Stimulated activated CD4-positive, alpha-beta T cell treated with anti-CD3 and anti-CD28 coated beads, TNF-alpha, amount 100 ng/mL, for 1 hour (primary cell): ENCODE results near the gene PAQR4.

ENCODE experiments used
- DNase-seq, 3 donors: peaks; one replicate each; pipeline ENCODE4 v3.0.0-alpha.2; 2020; ENCODE audit warnings: low read depth in 3 of 3, low spot score in 1 of 3

PAQR4 gene

DNA sequence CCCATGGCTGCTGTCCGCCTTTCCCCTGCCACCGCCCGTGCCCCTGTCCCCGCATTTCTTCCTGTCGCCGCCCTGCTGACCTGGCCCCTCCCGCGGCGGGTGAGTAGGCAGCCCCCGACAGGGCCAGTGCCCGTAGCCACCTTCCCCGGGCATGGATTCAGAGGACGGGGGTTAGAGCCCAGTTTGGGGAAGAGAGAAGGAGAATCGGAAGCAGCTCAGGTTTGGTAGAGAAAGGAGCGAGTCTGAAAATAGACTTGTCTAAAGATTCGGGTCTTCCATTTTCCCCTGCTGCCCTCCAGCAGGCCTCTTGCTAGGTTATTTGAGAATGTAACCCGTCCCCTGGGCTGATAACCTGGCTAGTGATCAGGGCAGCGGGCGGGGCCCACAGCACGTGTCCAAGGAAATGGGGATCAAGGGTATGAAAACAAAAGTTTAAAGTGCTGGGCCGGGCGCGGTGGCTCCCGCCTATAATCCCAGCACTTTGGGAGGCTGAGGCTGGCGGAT is 35.7 kb downstream of the PAQR4 start:
- DNase-seq, result no peak

DNA sequence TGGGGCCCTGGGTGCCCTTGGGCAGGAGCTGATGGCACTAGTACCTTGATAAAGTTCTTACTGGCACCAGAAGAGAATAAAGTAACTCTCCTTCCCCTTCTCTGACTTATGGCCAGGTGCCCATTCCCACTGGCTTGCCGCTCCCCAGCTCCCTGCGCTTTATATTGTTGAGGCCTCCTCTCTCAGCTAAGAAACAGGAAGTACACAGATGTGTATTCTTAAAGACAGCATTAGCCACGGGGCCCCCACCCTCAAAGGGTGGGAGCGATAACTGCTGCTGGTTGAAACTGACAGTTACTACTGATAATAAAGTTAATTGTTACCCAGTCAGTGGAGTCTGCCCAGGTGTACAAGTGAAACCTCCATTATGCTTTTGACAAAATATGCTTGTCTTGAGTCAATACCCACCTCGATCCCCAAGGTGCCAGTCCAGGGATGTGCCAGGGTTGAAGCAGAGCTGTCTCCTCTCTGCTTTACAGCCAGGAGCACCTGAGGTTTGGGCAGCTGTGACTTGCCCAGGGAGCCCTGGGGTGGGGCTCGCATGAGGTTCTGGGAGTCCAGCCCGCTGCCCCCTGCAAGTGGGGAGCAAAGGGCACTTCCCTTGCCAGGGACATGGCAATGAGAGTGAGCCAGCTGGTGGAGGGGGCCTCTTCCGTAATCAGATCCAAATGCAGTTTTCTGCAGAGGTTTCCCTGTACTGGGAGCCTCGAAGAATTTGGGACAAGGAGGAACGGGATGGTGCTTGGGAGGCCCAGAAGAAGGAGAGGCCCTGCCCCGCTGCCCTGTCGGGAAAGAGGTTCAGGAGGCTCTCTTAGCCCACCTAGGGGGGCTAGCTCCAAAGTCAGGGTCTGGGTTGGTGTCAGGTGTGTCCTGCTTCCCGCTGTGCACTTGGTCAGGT is 38.2 kb downstream of the PAQR4 start:
- DNase-seq, result no peak

DNA sequence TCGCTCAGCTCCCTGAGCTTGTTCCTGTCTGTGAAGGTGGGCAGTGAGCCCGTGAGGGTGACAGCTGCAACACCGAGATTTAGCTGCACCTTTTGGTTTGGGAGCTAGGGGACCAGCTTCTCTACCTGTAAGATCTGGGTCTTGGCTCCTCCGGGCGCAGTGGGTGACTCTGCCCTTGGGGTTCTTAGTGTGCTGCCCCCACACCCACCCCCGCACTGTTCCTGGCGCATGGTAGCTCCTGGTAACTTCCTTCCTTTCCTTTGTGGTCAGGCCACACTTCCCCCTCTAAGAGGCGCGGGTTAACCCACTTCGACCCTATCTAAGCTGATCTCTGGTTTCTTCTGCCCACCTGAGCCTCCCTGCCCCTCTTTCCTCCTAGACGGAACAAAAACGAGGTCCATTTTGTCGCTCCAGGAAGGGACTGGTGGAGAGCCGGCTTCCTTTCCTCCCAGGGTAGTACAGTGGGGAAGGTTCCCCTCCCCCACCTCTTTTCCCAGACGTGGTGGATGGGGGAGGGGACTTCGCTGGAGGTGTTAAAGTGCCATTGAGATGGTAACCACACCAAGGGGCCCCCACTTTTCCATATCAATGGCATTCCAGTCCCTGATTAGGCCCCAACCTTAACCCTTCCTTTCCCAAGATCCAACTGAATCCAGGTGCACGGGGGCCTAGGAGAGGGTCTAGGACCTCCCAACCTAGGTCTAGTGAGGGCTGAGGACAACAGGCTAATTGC is 39.0 kb downstream of the PAQR4 start:
- no peak for DNase-seq

DNA sequence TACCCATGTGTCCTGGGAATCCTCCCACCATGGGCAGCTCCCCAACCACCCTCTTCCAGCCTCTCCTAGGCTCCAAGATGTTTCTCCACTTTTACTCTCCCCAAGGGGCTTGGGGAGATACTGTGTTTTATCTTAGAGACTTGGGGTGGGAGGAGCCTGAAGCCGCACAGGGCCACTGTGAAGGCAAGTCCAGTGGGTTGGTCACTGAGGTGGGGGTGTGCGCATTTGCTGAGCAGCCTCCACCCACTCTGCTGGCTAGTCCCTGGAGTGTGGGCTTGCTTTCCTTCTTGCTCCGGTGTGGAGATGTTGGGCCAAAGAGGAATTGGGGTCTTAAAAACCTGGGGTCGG is 39.5 kb downstream of the PAQR4 start:
- no peak for DNase-seq

DNA sequence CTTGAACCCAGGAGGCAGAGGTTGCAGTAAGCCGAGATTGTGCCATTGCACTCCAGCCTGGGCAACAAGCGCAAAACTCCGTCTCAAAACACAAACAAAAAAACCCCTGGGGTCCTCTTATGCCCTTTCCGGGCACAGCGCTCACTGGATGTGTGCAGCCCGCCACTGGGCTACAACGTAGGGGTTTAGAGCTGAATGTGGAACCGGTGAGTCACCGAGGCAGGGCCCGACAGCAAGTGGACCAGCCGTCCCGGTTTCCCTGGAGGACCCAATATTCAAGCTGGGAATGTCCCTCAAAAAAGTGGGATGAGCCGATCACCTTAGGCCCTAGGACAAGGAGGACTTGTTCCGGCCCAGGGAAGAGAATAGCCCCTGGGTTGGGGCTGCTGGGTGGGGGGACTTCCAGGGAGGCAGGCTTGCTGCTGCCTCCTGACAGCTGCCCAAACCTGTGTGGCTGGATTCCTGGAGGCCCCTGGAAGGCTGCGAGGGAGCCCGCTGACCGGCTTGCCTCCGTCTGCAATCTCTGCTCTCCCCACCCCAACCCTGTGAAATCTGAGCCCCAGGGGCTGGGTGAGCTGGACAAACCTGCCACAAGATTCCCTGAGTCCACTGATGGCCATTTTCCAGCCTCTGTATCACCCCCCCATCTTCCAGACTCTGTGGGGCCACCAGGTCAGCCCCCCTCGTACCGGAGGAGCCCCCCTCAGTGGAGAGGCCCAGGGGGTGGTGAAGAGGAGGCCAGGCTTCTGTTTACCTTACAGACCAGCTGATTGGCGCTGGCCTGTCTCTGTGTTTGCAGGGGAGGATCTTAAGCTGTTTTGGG is 40.6 kb downstream of the PAQR4 start:
- no peak for DNase-seq

DNA sequence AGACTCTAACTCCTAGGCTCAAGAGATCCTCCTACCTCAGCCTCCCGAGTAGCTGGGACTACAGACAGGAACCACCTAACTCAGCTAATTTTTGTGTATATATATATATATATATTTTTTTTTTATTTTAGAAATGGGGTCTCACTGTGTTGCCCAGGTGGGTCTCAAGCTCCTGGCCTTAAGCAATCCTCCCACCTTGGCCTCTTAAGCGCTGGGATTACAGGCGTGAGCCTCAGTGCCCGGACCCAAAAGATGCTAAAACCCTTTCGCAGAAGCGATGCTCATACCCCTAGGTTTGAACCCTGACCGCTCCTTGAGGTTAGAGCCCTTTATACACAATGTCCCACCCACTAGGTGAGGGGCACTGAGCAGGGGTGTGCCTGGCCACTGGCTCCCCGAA is 41.4 kb downstream of the PAQR4 start:
- DNase-seq, result no peak

DNA sequence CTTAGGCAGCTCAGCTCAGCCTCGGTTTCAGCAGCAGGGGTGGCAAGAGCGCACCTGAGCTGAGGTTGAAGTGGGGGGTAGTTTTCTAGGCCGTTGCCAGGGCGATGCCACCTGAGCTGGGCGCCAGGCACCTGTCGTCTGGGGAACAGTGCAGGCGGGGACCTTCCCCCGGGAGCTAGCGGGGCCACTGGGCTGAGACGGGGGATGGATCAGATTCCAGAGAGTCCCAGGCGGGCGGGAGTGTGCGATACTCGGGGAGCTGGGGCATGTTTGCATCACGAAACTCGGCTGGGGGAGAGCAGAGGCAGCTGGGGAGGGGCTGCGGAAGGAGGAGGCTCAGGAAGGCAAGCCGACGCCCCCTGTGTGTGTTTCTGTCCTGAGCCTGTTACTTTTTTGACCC is 43.1 kb downstream of the PAQR4 start:
- DNase-seq, result no peak

DNA sequence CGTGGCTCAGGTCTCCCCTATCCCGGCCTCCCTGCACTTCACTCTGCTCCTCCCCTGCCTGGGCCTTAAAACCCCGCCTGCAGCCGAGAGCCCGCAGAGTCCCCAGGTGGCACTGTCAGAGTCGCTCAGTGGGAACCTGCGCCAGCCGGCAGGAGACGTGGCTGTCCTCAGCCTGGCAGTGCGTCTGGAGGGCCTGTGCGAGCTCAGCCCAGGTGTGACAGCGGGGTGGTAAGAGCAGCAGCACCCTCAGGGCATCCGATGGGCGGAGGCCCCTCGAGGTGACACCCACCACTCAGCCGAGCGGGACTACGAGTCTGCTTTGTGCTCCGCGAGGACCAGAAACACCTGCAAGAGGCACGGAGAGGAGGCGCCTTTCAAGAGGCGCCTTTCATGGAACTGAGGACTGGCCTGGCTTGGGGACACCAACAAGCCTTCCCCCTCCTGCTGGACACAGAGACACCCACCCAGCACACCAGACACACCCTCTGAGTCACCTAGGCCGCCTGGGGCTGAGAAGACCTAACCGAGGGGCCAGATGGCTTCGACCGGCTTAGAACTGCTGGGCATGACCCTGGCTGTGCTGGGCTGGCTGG is 43.8 kb downstream of the PAQR4 start, which contains the start of gene CLDN9:
Gene CLDN9, plus strand, starts transcription at position 96 of the 593 bp plus-strand sequence. Its CDS starts 440 bp downstream, at position 536.
- DNase-seq, result no peak

DNA sequence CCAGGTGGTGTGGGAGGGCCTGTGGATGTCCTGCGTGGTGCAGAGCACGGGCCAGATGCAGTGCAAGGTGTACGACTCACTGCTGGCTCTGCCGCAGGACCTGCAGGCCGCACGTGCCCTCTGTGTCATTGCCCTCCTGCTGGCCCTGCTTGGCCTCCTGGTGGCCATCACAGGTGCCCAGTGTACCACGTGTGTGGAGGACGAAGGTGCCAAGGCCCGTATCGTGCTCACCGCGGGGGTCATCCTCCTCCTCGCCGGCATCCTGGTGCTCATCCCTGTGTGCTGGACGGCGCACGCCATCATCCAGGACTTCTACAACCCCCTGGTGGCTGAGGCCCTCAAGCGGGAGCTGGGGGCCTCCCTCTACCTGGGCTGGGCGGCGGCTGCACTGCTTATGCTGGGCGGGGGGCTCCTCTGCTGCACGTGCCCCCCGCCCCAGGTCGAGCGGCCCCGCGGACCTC is 44.4 kb downstream of the PAQR4 start:
- no peak for DNase-seq

DNA sequence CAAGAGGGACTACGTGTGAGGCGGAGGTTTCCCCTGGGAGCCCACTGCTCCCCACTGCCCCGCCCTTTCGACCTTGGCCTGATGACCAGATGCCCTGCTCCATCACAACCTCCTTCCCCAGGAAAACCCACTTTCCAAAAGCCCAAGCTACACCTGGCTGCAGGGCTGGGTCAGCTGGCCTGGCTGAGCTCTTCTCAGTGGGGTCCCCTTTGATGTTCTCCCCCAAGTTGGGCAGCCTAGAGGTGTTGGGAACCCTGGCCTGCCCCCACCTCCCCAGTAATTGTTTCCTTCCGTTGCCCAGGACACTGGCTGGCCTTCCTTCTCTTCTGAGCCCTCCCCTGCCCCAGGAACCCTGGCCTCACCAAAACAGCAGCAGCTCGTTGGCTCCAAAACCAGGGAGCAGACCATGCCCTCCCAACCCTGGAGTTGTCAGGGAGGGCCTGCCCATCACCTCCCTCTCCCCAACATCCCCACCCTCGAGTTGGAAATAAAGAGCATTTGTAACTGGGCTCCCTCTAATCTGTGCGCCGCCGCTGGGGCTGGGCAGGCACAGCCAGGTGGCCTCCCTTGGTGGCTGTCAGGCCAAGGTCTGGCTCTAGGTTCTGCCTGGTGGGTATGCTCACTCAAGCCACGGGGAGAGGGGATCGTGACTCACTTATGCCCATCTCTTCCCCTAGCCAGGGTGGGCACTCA is 45.0 kb downstream of the PAQR4 start:
- no peak for DNase-seq

DNA sequence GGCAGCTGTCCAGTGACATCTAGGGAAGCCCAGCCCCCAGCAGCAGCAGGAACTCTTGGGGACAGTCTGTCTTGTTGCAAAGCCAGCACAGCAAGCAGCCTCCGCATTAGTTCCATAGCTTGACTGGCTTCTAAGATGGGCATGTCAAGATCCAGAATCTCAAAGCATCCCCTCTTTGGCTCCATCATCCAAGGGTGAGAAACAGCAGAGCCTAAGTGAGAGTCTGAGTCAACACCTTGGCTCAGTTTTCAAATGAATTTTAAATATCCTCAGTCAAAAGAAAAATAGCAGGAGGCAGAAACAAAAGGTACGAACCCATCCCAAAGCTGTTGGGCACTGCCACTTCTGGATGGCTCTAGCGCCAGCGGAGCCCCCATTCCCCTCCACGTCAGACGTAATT is 45.8 kb downstream of the PAQR4 start:
- DNase-seq, result no peak

DNA sequence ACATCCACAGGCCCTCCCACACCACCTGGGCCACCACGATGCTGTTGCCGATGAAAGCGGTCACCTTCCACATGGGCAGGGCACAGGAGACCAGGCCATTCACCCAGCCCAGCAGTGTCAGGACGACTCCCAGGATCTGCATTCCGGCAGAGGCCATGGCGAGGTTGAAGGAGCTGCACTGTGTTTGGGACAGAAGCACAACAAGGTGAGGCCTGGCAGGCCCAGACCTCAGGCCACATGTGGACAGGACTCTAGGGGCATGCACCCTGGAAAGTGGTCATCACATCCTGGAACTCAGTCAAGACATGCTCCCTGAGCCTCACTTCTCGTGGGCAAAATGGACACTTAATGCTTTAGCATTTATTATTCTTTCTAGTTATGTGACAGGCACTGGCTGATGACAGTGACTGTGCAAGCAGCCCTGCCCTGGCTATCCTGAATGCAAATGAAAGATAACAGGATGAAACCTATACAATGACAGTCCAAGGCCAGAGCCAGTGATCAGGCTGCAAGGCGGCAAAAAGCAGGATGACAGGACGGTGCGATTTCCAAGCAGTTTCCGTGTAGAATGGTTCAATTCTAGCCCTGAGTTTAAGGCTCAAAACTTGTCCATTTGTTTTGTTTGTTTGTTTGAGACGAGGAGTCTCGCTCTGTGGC is 46.8 kb downstream of the PAQR4 start:
- no peak for DNase-seq

DNA sequence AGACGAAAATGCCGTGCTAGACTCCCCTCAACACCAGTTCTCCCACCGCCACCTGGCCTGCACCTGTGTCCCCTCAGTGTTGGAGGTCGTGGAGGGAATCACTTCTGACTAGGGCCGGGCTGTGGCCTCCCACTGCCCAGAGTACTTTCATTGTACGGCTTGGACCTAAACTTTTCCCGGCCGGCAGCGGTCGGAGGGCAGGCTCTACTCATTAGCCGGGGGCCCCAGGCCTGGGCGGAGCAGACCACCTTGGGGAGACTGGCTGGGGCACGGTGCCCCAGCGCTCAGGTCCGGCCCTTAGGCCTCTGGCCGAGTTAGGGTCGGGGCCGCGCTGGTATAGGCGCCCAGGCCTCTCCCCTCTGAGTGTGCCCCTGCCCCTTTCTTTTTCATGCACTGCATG is 48.2 kb downstream of the PAQR4 start:
- DNase-seq, result no peak

DNA sequence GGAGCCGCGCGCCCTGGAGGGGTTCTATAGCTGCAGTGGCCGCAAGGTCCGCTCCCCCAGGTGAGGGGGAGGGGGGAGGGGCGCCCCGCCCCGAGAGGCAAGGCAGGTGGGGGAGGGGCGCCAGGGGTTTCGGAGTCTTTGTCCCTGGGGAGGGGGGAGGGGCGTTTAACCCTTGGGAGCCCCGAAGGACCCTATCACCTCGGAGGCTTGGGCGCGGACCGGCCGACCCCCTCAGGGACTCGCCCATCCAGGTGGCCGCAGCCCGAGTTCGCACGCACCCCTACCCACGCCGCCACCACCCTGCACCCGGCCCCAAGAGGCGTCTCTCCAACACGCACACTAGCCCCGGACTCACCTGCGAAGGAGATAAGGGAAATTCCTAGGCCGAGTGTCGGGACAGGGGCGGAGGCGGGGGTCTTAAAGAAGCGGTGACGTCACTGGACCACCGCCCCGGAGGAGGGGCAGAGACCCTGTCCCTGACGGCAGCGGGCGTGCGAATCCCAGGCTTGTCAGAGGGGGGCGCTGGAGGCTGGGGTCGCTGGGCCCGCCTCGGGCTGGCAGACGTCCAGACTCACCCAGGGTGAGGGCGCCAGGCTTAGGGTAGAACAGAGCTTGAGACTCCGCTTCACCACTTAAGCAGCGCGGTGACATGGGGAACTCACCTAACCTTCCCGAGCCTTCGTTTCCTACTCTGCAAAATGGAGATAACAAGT is 48.8 kb downstream of the PAQR4 start, which contains the start of gene CLDN6:
Gene CLDN6, minus strand, starts transcription at position 390 of the 713 bp plus-strand sequence. CDS start 2,162 bp downstream, outside the sequence.
- no peak for DNase-seq

DNA sequence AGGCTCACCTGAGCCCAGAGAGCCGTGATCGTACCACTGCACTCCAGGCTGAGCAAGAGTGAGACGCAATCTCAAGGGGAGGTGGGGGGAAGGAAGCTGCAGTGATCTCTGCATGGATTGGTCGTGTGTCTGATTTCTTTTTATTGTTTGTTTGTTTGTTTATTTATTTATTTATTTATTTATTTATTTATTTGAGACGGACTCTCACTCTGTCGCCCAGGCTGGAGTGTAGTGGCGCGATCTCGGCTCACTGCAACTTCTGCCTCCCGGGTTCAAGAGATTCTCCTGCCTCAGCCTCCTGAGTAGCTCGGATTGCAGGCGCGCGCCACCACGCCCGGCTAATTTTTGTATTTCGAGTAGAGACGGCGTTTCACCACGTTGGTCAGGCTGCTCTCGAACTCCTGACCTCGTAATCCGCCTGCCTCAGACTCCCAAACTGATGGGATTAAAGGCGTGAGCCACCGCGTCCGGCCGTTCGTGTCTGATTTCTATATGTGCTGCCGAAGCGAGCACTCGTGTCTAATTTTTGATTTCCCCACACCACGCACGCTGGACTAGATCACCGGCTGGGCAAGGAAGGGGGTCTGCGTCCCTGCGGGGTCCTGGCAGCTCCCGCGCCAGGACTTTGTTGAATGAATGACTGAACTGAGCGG is 50.6 kb downstream of the PAQR4 start:
- no peak for DNase-seq

DNA sequence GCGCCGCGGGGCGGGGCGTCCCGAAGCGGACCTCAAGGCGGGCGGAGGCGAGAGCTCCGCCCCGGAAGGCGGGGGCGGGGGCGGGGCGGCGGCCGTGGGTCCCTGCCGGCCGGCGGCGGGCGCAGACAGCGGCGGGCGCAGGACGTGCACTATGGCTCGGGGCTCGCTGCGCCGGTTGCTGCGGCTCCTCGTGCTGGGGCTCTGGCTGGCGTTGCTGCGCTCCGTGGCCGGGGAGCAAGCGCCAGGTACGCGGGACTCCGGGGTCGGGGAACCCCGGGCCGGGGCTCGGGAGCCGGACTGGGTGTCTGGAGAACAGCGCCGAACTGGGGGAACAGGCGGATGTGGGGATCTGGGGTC is 51.1 kb downstream of the PAQR4 start, which contains the start of gene TNFRSF12A:
Gene TNFRSF12A, plus strand, starts transcription at position 122 of the 357 bp plus-strand sequence. Its CDS starts 30 bp downstream, at position 152.
- DNase-seq, result peak in 2 of 3 donors; percentile 37 to 46

DNA sequence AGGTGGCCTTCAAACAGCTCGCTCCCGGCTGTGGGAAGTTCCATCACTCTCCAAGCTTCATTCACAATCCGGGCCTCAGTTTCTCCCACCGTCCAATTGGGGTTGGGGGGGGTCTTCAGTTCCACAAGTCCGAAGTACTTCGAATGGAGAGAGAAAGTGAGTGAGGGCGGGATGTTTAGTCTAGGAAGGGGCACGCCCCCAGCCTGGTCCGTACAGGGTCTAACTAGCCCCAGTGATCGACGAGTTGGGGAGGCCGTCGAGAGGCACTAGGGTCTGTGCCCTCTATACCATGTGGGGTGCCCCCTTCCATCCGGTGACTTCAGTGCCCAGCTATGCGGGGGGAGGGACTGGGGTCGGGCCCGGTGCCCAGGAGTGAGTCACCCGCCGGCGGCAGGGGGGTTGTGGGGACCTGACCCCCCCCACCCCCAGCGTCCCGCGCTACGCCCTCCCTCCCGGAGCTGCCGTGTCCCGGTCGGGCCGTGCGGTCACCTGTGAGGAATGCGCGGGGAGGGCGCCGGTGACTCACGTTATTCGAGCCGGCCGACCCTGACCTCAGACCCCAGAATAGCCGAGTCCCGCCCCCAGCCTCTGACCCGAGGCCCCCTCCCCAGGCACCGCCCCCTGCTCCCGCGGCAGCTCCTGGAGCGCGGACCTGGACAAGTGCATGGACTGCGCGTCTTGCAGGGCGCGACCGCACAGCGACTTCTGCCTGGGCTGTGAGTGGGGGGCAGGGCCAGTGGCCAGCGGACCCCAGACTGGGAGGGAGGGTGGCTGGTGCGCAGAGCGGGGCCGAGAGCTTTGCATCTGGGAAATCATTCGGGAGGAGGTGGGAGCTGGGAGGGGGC is 51.7 kb downstream of the PAQR4 start:
- DNase-seq, result peak in 1 of 3 donors; percentile 49
